ENCODE data around the gene RIPOR2. TPM values are rescaled to one million over a fixed set of nuclear protein-coding genes. Genes with fewer than 3 reads are reported as not detected.
A peak's percentile ranks its signal among the peaks of the same experiment; 100 is the strongest.

The RIPOR2 gene
- total and polyA plus RNA-seq, 10 of the 15 experiments (the other 5 are each of a cell fraction or from before 2014, with no cell fraction given): 22.2 to 48.2 (median 34.7) TPM

GRCh38 chr6:24774696-24775519 lies 160.9 kb downstream of the RIPOR2 start, which contains the start of gene GMNN (continued):
- peak; percentile 94 for TF ChIP-seq SP1 (IDR thresholded peaks at IDR 0.05; ENCODE audit: low read depth, low read length)
- peak; percentile 91 for TF ChIP-seq NBN (IDR thresholded peaks at IDR 0.05)
- no peak for TF ChIP-seq JUND (IDR thresholded peaks at IDR 0.05; ENCODE audit: low read depth, low read length)
- no peak for TF ChIP-seq CBX3 (IDR thresholded peaks at IDR 0.05; ENCODE audit: borderline replicate concordance, low read depth)
- peak; percentile 63; the same call in 1 of the 2 replicates for TF ChIP-seq HDGF (IDR thresholded peaks at IDR 0.05)
- TF ChIP-seq RAD21 (IDR thresholded peaks at IDR 0.05; ENCODE audit: insufficient read depth, low read depth, low read length): no peak
- TF ChIP-seq, protein P1, sequence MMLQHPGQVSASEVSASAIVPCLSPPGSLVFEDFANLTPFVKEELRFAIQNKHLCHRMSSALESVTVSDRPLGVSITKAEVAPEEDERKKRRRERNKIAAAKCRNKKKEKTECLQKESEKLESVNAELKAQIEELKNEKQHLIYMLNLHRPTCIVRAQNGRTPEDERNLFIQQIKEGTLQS (IDR thresholded peaks at IDR 0.05; ENCODE audit: borderline replicate concordance, extremely low read depth, low read depth, low read length): peak; percentile 57; the same call in 1 of the 2 replicates
- peak; percentile 95 for TF ChIP-seq SMARCA5 (IDR thresholded peaks at IDR 0.05)
- peak; percentile 76 for TF ChIP-seq GATAD2B (conservative IDR thresholded peaks at IDR 0.05; ENCODE audit: low read depth)
- TF ChIP-seq CHD4 (IDR thresholded peaks at IDR 0.05): no peak
- TF ChIP-seq, protein P2, sequence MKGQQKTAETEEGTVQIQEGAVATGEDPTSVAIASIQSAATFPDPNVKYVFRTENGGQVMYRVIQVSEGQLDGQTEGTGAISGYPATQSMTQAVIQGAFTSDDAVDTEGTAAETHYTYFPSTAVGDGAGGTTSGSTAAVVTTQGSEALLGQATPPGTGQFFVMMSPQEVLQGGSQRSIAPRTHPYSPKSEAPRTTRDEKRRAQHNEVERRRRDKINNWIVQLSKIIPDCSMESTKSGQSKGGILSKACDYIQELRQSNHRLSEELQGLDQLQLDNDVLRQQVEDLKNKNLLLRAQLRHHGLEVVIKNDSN (IDR thresholded peaks at IDR 0.05; ENCODE audit: borderline replicate concordance, extremely low read length, insufficient read depth, low read depth, low read length): peak; percentile 88
- TF ChIP-seq SMC3 (IDR thresholded peaks at IDR 0.05; ENCODE audit: borderline replicate concordance, low read length): no peak
- TF ChIP-seq RAD51 (IDR thresholded peaks at IDR 0.05): peak; percentile 98
- 0 out of 2 replicates have a peak, but pooled peaks have one; percentile 52 for TF ChIP-seq ZNF207 (IDR thresholded peaks at IDR 0.05; ENCODE audit: borderline replicate concordance)
- TF ChIP-seq NFYA (IDR thresholded peaks at IDR 0.05; ENCODE audit: borderline replicate concordance, low read depth, low read length): no peak
- peak; percentile 61; the same call in 1 of the 2 replicates for TF ChIP-seq BACH1 (IDR thresholded peaks at IDR 0.05; ENCODE audit: borderline replicate concordance)
- peak; percentile 96 for TF ChIP-seq PML (IDR thresholded peaks at IDR 0.05; ENCODE audit: low read length)
- peak; percentile 69; the same call in 1 of the 2 replicates for TF ChIP-seq IKZF1 (conservative IDR thresholded peaks at IDR 0.05)
- no peak for TF ChIP-seq HDAC6 (IDR thresholded peaks at IDR 0.05; ENCODE audit: unreplicated experiment)
- TF ChIP-seq GABPA (IDR thresholded peaks at IDR 0.05; ENCODE audit: low read depth): no peak
- TF ChIP-seq RELB (IDR thresholded peaks at IDR 0.05; ENCODE audit: low read depth): 0 out of 2 replicates have a peak, but pooled peaks have one; percentile 28
- TF ChIP-seq, protein P3, sequence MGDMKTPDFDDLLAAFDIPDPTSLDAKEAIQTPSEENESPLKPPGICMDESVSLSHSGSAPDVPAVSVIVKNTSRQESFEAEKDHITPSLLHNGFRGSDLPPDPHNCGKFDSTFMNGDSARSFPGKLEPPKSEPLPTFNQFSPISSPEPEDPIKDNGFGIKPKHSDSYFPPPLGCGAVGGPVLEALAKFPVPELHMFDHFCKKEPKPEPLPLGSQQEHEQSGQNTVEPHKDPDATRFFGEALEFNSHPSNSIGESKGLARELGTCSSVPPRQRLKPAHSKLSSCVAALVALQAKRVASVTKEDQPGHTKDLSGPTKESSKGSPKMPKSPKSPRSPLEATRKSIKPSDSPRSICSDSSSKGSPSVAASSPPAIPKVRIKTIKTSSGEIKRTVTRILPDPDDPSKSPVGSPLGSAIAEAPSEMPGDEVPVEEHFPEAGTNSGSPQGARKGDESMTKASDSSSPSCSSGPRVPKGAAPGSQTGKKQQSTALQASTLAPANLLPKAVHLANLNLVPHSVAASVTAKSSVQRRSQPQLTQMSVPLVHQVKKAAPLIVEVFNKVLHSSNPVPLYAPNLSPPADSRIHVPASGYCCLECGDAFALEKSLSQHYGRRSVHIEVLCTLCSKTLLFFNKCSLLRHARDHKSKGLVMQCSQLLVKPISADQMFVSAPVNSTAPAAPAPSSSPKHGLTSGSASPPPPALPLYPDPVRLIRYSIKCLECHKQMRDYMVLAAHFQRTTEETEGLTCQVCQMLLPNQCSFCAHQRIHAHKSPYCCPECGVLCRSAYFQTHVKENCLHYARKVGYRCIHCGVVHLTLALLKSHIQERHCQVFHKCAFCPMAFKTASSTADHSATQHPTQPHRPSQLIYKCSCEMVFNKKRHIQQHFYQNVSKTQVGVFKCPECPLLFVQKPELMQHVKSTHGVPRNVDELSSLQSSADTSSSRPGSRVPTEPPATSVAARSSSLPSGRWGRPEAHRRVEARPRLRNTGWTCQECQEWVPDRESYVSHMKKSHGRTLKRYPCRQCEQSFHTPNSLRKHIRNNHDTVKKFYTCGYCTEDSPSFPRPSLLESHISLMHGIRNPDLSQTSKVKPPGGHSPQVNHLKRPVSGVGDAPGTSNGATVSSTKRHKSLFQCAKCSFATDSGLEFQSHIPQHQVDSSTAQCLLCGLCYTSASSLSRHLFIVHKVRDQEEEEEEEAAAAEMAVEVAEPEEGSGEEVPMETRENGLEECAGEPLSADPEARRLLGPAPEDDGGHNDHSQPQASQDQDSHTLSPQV (IDR thresholded peaks at IDR 0.05): no peak
